Epithelial cell of proximal tubule (primary cell): Measurements from ENCODE around the gene RABGAP1. TPM values are rescaled to one million over a fixed set of nuclear protein-coding genes. Genes with fewer than 3 reads are reported as not detected.

Source experiments
- DNase-seq: peaks from one replicate; pipeline ENCODE4 v3.0.0-alpha.2; 2011; ENCODE audit warnings: low read depth
- H3K4me3 ChIP-seq: 2 replicates; pipeline ENCODE4 v1.5.1; 2011; ENCODE audit warnings: low read depth, mild to moderate bottlenecking, low read length
- CTCF ChIP-seq: conservative IDR thresholded peaks from 2 replicates; pipeline ENCODE4 v1.5.1; 2012; ENCODE audit warnings: low read depth, mild to moderate bottlenecking, low read length
- total RNA-seq: library from RNA; depleted of rRNA; stranded (reverse); fragments of >200 nt; gene quantifications from 2 replicates; pipeline ENCODE4 v1.2.3, GENCODE V29; 2015

Gene RABGAP1
- total RNA-seq, 1 donor from 2014 or later: 13.1 TPM

GRCh38 chr9:122988920-122989621 is 48.3 kb downstream of the RABGAP1 start:
- H3K4me3 ChIP-seq: no peak overlapping the region
- DNase-seq: no peak
- no peak for TF ChIP-seq CTCF

GRCh38 chr9:122991370-122991830 is 50.6 kb downstream of the RABGAP1 start:
- H3K4me3 ChIP-seq: no peak overlapping the region
- peak; percentile 73 for DNase-seq
- peak; percentile 74 for TF ChIP-seq CTCF

- no peak for DNase-seq
- no peak for TF ChIP-seq CTCF
- H3K4me3 ChIP-seq: no peak overlapping the region
Measured at GRCh38 chr9:122996586-122996985, 55.8 kb downstream of the RABGAP1 start.

- TF ChIP-seq CTCF: no peak
- H3K4me3 ChIP-seq: no peak overlapping the region
- no peak for DNase-seq
Measured at GRCh38 chr9:122998448-122998847, 57.6 kb downstream of the RABGAP1 start.

GRCh38 chr9:123000371-123001068 is 59.7 kb downstream of the RABGAP1 start:
- no peak for DNase-seq
- no peak for TF ChIP-seq CTCF
- H3K4me3 ChIP-seq: no peak overlapping the region

GRCh38 chr9:123002754-123003153 is 61.9 kb downstream of the RABGAP1 start:
- no peak for TF ChIP-seq CTCF
- DNase-seq: no peak
- no peak overlapping the region for H3K4me3 ChIP-seq
